MM.1S (cell line): ENCODE results near the gene SORL1.

ENCODE experiments used
- DNase-seq: peaks from one replicate; pipeline ENCODE4 v3.0.0-alpha.2; 2015
- H2AFZ ChIP-seq: fragments of 300-600 bp; sonication (generic); 2 replicates; pipeline ENCODE4 v1.6.0; 2016; ENCODE audit warnings: antibody characterized with exemption, low read length
- H3F3A ChIP-seq: fragments of 300-600 bp; sonication (generic); 2 replicates; pipeline ENCODE4 v1.6.1; 2016; ENCODE audit warnings: mild to moderate bottlenecking, antibody characterized with exemption, low read length, moderate library complexity, mixed read lengths; ENCODE audit not compliant: insufficient read depth
- H3K27ac ChIP-seq: fragments of 300-600 bp; sonication (generic); 2 replicates; pipeline ENCODE4 v1.5.1; 2016; ENCODE audit warnings: mild to moderate bottlenecking, low read length
- H3K27me3 ChIP-seq: fragments of 300-600 bp; sonication (generic); replicated peaks from 2 replicates; pipeline ENCODE4 v1.6.0; 2016; ENCODE audit warnings: low read length; ENCODE audit not compliant: insufficient read depth
- H3K36me3 ChIP-seq: fragments of 300-600 bp; sonication (generic); replicated peaks from 2 replicates; pipeline ENCODE4 v1.6.1; 2016; ENCODE audit warnings: mild to moderate bottlenecking, low read length, mixed read lengths; ENCODE audit not compliant: insufficient read depth
- H3K4me1 ChIP-seq: fragments of 300-600 bp; sonication (generic); 2 replicates; pipeline ENCODE4 v1.6.1; 2016; ENCODE audit warnings: low read length, mixed read lengths
- H3K4me2 ChIP-seq: fragments of 300-600 bp; sonication (generic); 2 replicates; pipeline ENCODE4 v1.6.0; 2016; ENCODE audit warnings: low read depth, low read length
- H3K4me3 ChIP-seq: fragments of 300-600 bp; sonication (generic); 2 replicates; pipeline ENCODE4 v1.5.1; 2016; ENCODE audit warnings: low read length, mixed read lengths
- H3K79me2 ChIP-seq: fragments of 300-600 bp; sonication (generic); 2 replicates; pipeline ENCODE4 v1.6.1; 2016; ENCODE audit warnings: mixed run types, low read length, mixed read lengths
- H3K9ac ChIP-seq: fragments of 300-600 bp; sonication (generic); 2 replicates; pipeline ENCODE4 v1.6.1; 2016; ENCODE audit warnings: low read length, mixed read lengths
- H3K9me2 ChIP-seq: fragments of 300-600 bp; sonication (generic); replicated peaks from 2 replicates; pipeline ENCODE4 v1.6.1; 2016; ENCODE audit warnings: mild to moderate bottlenecking, low read length, mixed read lengths; ENCODE audit not compliant: insufficient read depth
- H3K9me3 ChIP-seq: fragments of 300-600 bp; sonication (generic); replicated peaks from 2 replicates; pipeline ENCODE4 v1.6.1; 2016; ENCODE audit warnings: mild to moderate bottlenecking, low read length, mixed read lengths; ENCODE audit not compliant: insufficient read depth
- H4K20me1 ChIP-seq: fragments of 300-600 bp; sonication (generic); 2 replicates; pipeline ENCODE4 v1.6.1; 2016; ENCODE audit warnings: mild to moderate bottlenecking, low read length, moderate library complexity, mixed read lengths; ENCODE audit not compliant: insufficient read depth
- EZH2 ChIP-seq: fragments of 300-600 bp; sonication (generic); optimal IDR thresholded peaks from 2 replicates; pipeline ENCODE3; 2017; ENCODE audit warnings: low read depth, mild to moderate bottlenecking, antibody characterized with exemption, low read length, mixed read lengths
- EZH2phosphoT487 ChIP-seq: fragments of 300-600 bp; sonication (generic); IDR thresholded peaks from 2 replicates; pipeline ENCODE4 v1.6.1; 2018; ENCODE audit warnings: antibody characterized with exemption, low read length
- TF ChIP-seq, protein P1 (sequence below): fragments of 300-600 bp; sonication (generic); IDR thresholded peaks from 2 replicates; pipeline ENCODE4 v1.5.1; 2016; ENCODE audit warnings: antibody characterized with exemption, low read length, mixed read lengths

The SORL1 gene

DNA sequence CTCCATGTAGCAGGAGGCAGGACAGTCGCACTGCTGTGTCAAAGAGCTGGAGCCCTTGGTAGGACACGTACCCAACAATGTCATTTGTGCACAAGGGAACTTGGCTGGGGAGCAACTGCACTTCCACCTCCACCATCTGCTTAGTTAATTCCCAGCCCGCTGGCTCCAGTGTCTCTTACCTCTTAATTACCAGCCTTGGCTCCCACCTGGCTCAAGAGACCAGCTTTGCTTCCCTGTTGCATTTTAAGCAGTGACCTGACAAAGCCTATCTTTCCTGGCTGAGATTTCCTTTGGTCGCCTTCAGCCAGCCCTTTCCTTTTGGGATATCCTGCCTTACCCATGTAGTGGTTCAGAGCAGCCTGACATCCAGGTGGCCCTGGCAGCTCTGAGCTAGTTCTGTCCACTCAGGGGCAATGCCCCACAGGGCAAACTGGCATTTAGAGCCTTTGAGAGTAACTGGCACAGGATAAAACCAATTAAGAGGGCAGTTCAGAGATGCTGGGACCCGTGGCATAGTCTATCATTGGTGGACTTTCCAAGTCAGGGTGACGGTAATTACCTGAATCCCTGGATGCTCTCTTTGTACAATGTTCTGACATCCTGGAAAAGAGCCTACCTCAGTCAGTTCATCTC, 213.2 kb downstream of the SORL1 start:
- TF ChIP-seq EZH2phosphoT487 (no peak), EZH2 (no peak)
- TF ChIP-seq, protein P1, sequence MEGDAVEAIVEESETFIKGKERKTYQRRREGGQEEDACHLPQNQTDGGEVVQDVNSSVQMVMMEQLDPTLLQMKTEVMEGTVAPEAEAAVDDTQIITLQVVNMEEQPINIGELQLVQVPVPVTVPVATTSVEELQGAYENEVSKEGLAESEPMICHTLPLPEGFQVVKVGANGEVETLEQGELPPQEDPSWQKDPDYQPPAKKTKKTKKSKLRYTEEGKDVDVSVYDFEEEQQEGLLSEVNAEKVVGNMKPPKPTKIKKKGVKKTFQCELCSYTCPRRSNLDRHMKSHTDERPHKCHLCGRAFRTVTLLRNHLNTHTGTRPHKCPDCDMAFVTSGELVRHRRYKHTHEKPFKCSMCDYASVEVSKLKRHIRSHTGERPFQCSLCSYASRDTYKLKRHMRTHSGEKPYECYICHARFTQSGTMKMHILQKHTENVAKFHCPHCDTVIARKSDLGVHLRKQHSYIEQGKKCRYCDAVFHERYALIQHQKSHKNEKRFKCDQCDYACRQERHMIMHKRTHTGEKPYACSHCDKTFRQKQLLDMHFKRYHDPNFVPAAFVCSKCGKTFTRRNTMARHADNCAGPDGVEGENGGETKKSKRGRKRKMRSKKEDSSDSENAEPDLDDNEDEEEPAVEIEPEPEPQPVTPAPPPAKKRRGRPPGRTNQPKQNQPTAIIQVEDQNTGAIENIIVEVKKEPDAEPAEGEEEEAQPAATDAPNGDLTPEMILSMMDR = no peak
- Histone ChIP-seq H3K36me3 (no peaks in the 10 kb centered on the region), H3K9ac (no peak overlapping the region), H2AFZ (no peak overlapping the region), H3K27ac (no peak overlapping the region), H3K9me2 (no peaks in the 10 kb centered on the region), H4K20me1 (no peaks in the 10 kb centered on the region), H3K4me3 (no peak overlapping the region), H3K79me2 (no peaks in the 10 kb centered on the region), H3K9me3 (no peaks in the 10 kb centered on the region), H3F3A (no peaks in the 10 kb centered on the region), H3K4me1 (no peaks in the 10 kb centered on the region), H3K27me3 (no peaks in the 10 kb centered on the region), H3K4me2 (no peak overlapping the region)
- DNase-seq = no peak

DNA sequence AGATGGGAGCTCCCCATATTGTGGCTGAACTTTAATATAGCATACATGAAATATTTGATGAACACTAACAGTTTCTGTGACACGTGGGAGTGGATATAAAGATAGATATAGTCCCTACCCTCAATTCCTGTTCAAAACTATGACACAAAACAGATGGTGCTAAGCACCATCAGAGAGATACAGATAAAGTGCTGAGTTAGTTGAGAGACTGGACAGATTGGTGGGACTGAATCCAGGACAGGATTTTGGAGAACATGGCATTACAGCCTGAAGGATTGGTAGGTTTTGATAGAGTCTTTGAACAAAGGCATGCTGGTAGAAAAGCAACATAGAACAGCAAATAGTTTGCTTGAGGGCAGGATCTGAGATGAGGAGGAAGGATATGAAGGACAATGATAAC, 215.7 kb downstream of the SORL1 start:
- H2AFZ ChIP-seq = no peak overlapping the region
- no peak overlapping the region for H3K4me2 ChIP-seq
- no peaks in the 10 kb centered on the region for H3K36me3 ChIP-seq
- no peaks in the 10 kb centered on the region for H3F3A ChIP-seq
- H3K27ac ChIP-seq = no peak overlapping the region
- no peaks in the 10 kb centered on the region for H3K79me2 ChIP-seq
- no peaks in the 10 kb centered on the region for H4K20me1 ChIP-seq
- H3K9me2 ChIP-seq = no peaks in the 10 kb centered on the region
- TF ChIP-seq EZH2 (no peak), EZH2phosphoT487 (no peak)
- TF ChIP-seq, protein P1 = no peak
- no peaks in the 10 kb centered on the region for H3K9me3 ChIP-seq
- H3K9ac ChIP-seq = no peak overlapping the region
- DNase-seq = no peak
- no peak overlapping the region for H3K4me3 ChIP-seq
- H3K27me3 ChIP-seq = no peaks in the 10 kb centered on the region
- peaks cover 5% of the 10 kb centered on the region; the same call in 1 of the 2 replicates for H3K4me1 ChIP-seq

DNA sequence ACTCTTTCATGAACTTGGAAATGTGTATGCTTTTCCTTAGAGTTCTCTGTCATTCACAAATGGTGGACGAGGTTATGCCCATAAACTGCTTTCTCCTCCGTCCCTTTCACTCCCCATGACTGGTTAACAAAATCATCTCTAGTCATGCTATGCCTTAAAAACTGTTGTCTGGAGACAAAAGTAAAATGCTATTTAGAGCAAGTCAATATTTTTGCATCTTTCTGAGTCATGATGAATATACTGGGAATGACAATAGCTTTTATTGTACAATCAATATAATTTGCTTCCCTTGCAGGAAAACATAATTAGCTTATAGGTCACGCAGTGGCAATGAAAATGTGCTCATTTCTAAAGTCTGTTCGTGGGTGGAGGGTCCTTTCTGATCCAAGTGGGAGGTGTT, 217.3 kb downstream of the SORL1 start:
- TF ChIP-seq, protein P1 = no peak
- TF ChIP-seq EZH2 = no peak
- TF ChIP-seq EZH2phosphoT487 = no peak
- no peak overlapping the region for H3K4me2 ChIP-seq
- peaks cover 9% of the 10 kb centered on the region; the same call in 1 of the 2 replicates for H3K4me1 ChIP-seq

More for the DNA sequence above, 217.3 kb downstream of the SORL1 start:
- Histone ChIP-seq H3K36me3 (no peaks in the 10 kb centered on the region), H3K79me2 (no peaks in the 10 kb centered on the region), H3F3A (no peaks in the 10 kb centered on the region), H3K9me3 (no peaks in the 10 kb centered on the region), H4K20me1 (no peaks in the 10 kb centered on the region), H3K9me2 (no peaks in the 10 kb centered on the region), H3K27me3 (no peaks in the 10 kb centered on the region), H3K9ac (no peak overlapping the region), H3K4me3 (no peak overlapping the region), H3K27ac (no peak overlapping the region), H2AFZ (no peak overlapping the region)
- DNase-seq = no peak
